Measurements from ENCODE around the gene OXCT2. TPM values are rescaled to one million over a fixed set of nuclear protein-coding genes. Genes with fewer than 3 reads are reported as not detected.
A peak's percentile ranks its signal among the peaks of the same experiment; 100 is the strongest.

Gene OXCT2
- total RNA-seq, 2 donors from 2014 or later, result 0.70 TPM; not detected in 1

- peaks cover 13% of the 10 kb centered on the region for H3K36me3 Mint-ChIP-seq (ENCODE audit: low read depth)
- H3K27me3 Mint-ChIP-seq, result no peaks in the 10 kb centered on the region
- H3K27ac Mint-ChIP-seq, result peak overlapping the region; percentile 66
- peaks cover 7% of the 10 kb centered on the region for H3K4me1 Mint-ChIP-seq
- H3K9me3 ChIP-seq (ENCODE audit: control insufficient read depth, low read length, poor library complexity, severe bottlenecking), result no peaks in the 10 kb centered on the region
- no peak overlapping the region for H3K4me3 Mint-ChIP-seq
- ATAC-seq, result no peak
- no peak for DNase-seq
Observed at GRCh38 chr1:39754026-39754570, 17.1 kb downstream of the OXCT2 start.

GRCh38 chr1:39753132-39754025 lies 17.8 kb downstream of the OXCT2 start:
- no peaks in the 10 kb centered on the region for H3K9me3 ChIP-seq (ENCODE audit: control insufficient read depth, low read length, poor library complexity, severe bottlenecking)
- ATAC-seq, result no peak
- Mint-ChIP-seq H3K4me3 (no peak overlapping the region), H3K4me1 (peaks cover 7% of the 10 kb centered on the region), H3K27me3 (no peaks in the 10 kb centered on the region), H3K36me3 (ENCODE audit: low read depth) (peaks cover 13% of the 10 kb centered on the region), H3K27ac (peak overlapping the region; percentile 66)
- DNase-seq, result no peak

GRCh38 chr1:39752703-39753102 lies 18.4 kb downstream of the OXCT2 start:
- DNase-seq, result no peak
- Mint-ChIP-seq H3K36me3 (ENCODE audit: low read depth) (peaks cover 15% of the 10 kb centered on the region), H3K27me3 (no peaks in the 10 kb centered on the region), H3K27ac (no peak overlapping the region), H3K4me3 (no peak overlapping the region), H3K4me1 (peaks cover 7% of the 10 kb centered on the region)
- H3K9me3 ChIP-seq (ENCODE audit: control insufficient read depth, low read length, poor library complexity, severe bottlenecking), result no peaks in the 10 kb centered on the region
- no peak for ATAC-seq

- Mint-ChIP-seq H3K4me1 (peaks cover 7% of the 10 kb centered on the region), H3K36me3 (ENCODE audit: low read depth) (peaks cover 17% of the 10 kb centered on the region), H3K4me3 (no peak overlapping the region), H3K27me3 (no peaks in the 10 kb centered on the region), H3K27ac (no peak overlapping the region)
- H3K9me3 ChIP-seq (ENCODE audit: control insufficient read depth, low read length, poor library complexity, severe bottlenecking), result no peaks in the 10 kb centered on the region
- ATAC-seq (no peak), DNase-seq (no peak)
Observed at GRCh38 chr1:39751595-39751994, 19.6 kb downstream of the OXCT2 start.

GRCh38 chr1:39745016-39745670 lies 26.0 kb downstream of the OXCT2 start:
- Mint-ChIP-seq H3K27ac (no peak overlapping the region), H3K36me3 (ENCODE audit: low read depth) (peaks cover 22% of the 10 kb centered on the region), H3K27me3 (no peaks in the 10 kb centered on the region), H3K4me3 (peak overlapping the region; percentile 41), H3K4me1 (peaks cover 16% of the 10 kb centered on the region)
- DNase-seq, result no peak
- no peaks in the 10 kb centered on the region for H3K9me3 ChIP-seq (ENCODE audit: control insufficient read depth, low read length, poor library complexity, severe bottlenecking)
- ATAC-seq, result no peak

GRCh38 chr1:39738622-39739366 lies 32.4 kb downstream of the OXCT2 start, which contains the start of gene PPIE:
Gene PPIE, plus strand, starts transcription at chr1:39738882. Its CDS starts 19 bp downstream, at chr1:39738901.
- Mint-ChIP-seq H3K4me3 (peak within 1 kb of the TSS; percentile 94), H3K27ac (peak within 1 kb of the TSS; percentile 74), H3K36me3 (ENCODE audit: low read depth) (peaks cover 7% of the 10 kb centered on the region), H3K4me1 (peaks cover 17% of the 10 kb centered on the region), H3K27me3 (peaks cover 27% of the 10 kb centered on the region)
- ATAC-seq (peak; percentile 98), DNase-seq (peak; percentile 76 to 79 (median 77))
- H3K9me3 ChIP-seq (ENCODE audit: control insufficient read depth, low read length, poor library complexity, severe bottlenecking), result no peaks in the 10 kb centered on the region

- peaks cover 39% of the 10 kb centered on the region for H3K27me3 Mint-ChIP-seq
- no peak overlapping the region for H3K27ac Mint-ChIP-seq
- DNase-seq, result no peak
Observed at GRCh38 chr1:39737546-39738169, 33.5 kb downstream of the OXCT2 start.

GRCh38 chr1:39735731-39736130 lies 35.4 kb downstream of the OXCT2 start:
- DNase-seq (no peak), ATAC-seq (no peak)
- Mint-ChIP-seq H3K4me3 (no peak overlapping the region), H3K4me1 (peaks cover 15% of the 10 kb centered on the region), H3K36me3 (ENCODE audit: low read depth) (peaks cover 2% of the 10 kb centered on the region), H3K27me3 (peaks cover 43% of the 10 kb centered on the region), H3K27ac (no peak overlapping the region)
- no peaks in the 10 kb centered on the region for H3K9me3 ChIP-seq (ENCODE audit: control insufficient read depth, low read length, poor library complexity, severe bottlenecking)

More at GRCh38 chr1:39737546-39738169, 33.5 kb downstream of the OXCT2 start:
- no peak for ATAC-seq
- peaks cover 17% of the 10 kb centered on the region for H3K4me1 Mint-ChIP-seq
- peaks cover 5% of the 10 kb centered on the region for H3K36me3 Mint-ChIP-seq (ENCODE audit: low read depth)
- no peak overlapping the region for H3K4me3 Mint-ChIP-seq
- H3K9me3 ChIP-seq (ENCODE audit: control insufficient read depth, low read length, poor library complexity, severe bottlenecking), result no peaks in the 10 kb centered on the region

GRCh38 chr1:39733161-39733560 lies 38.0 kb downstream of the OXCT2 start:
- peaks cover 69% of the 10 kb centered on the region for H3K27me3 Mint-ChIP-seq
- no peaks in the 10 kb centered on the region for H3K9me3 ChIP-seq (ENCODE audit: control insufficient read depth, low read length, poor library complexity, severe bottlenecking)

GRCh38 chr1:39732730-39733129 lies 38.4 kb downstream of the OXCT2 start:
- peaks cover 4% of the 10 kb centered on the region for H3K4me1 Mint-ChIP-seq
- no peak for ATAC-seq
- peaks cover 7% of the 10 kb centered on the region for H3K36me3 Mint-ChIP-seq (ENCODE audit: low read depth)
- no peak for DNase-seq
- no peak overlapping the region for H3K4me3 Mint-ChIP-seq
- H3K27ac Mint-ChIP-seq, result no peak overlapping the region
- peaks cover 4% of the 10 kb centered on the region for H3K9me3 ChIP-seq (ENCODE audit: control insufficient read depth, low read length, poor library complexity, severe bottlenecking)
- H3K27me3 Mint-ChIP-seq, result peaks cover 73% of the 10 kb centered on the region

More at GRCh38 chr1:39733161-39733560, 38.0 kb downstream of the OXCT2 start:
- H3K4me1 Mint-ChIP-seq, result no peaks in the 10 kb centered on the region
- no peak overlapping the region for H3K4me3 Mint-ChIP-seq
- DNase-seq (no peak), ATAC-seq (no peak)
- H3K27ac Mint-ChIP-seq, result no peak overlapping the region
- peaks cover 7% of the 10 kb centered on the region for H3K36me3 Mint-ChIP-seq (ENCODE audit: low read depth)

- peaks cover 5% of the 10 kb centered on the region for H3K36me3 Mint-ChIP-seq (ENCODE audit: low read depth)
- H3K27me3 Mint-ChIP-seq, result peaks cover 75% of the 10 kb centered on the region
Observed at GRCh38 chr1:39729842-39730241, 41.3 kb downstream of the OXCT2 start.

GRCh38 chr1:39729030-39729429 lies 42.1 kb downstream of the OXCT2 start:
- no peak for DNase-seq
- ATAC-seq, result no peak
- H3K36me3 Mint-ChIP-seq (ENCODE audit: low read depth), result peaks cover 5% of the 10 kb centered on the region
- peak overlapping the region; percentile 56 for H3K27ac Mint-ChIP-seq
- peaks cover 4% of the 10 kb centered on the region for H3K9me3 ChIP-seq (ENCODE audit: control insufficient read depth, low read length, poor library complexity, severe bottlenecking)
- H3K4me3 Mint-ChIP-seq, result no peak overlapping the region
- H3K27me3 Mint-ChIP-seq, result peaks cover 75% of the 10 kb centered on the region
- peaks cover 6% of the 10 kb centered on the region for H3K4me1 Mint-ChIP-seq

More at GRCh38 chr1:39729842-39730241, 41.3 kb downstream of the OXCT2 start:
- H3K9me3 ChIP-seq (ENCODE audit: control insufficient read depth, low read length, poor library complexity, severe bottlenecking), result peaks cover 4% of the 10 kb centered on the region
- DNase-seq (no peak), ATAC-seq (no peak)
- Mint-ChIP-seq H3K4me3 (no peak overlapping the region), H3K4me1 (peaks cover 6% of the 10 kb centered on the region), H3K27ac (no peak overlapping the region)

All from T-helper 17 cell (primary cell).